Breast epithelium (tissue), 4 donors: Measurements from ENCODE around the gene PSORS1C1. TPM values are rescaled to one million over a fixed set of nuclear protein-coding genes. Genes with fewer than 3 reads are reported as not detected.
"Not testable (repeated sequence)": the region's sequence is repeated elsewhere in the genome, so short reads cannot be mapped to it uniquely, and the experiment has no call there.

Experiments used
- DNase-seq, 2 donors: peaks; one replicate each; pipeline ENCODE4 v3.0.0-alpha.2; 2019; ENCODE audit warnings: low spot score in 2 of 2
- H3K27ac ChIP-seq, 2 donors: fragments of 200-600 bp; sonication (generic) in 1 of 2; one replicate each; pipeline ENCODE4 v1.5.1; 2016 to 2019; ENCODE audit warnings: mild to moderate bottlenecking in 1 of 2
- H3K27me3 ChIP-seq, 2 donors: fragments of 200-600 bp; sonication (generic) in 1 of 2; one replicate each; pipeline versions ENCODE4 v1.5.1 to v1.6.0; 2017 to 2019; ENCODE audit warnings: control low read depth in 1 of 2, mild to moderate bottlenecking in 1 of 2
- H3K36me3 ChIP-seq: fragments of 200-600 bp; one replicate; pipeline ENCODE4 v1.5.1; 2019
- H3K4me1 ChIP-seq, 2 donors: fragments of 200-600 bp; sonication (generic); one replicate each; pipeline ENCODE4 v1.5.1; 2016 to 2019; ENCODE audit warnings: control low read depth in 1 of 2
- H3K4me3 ChIP-seq, 3 donors: fragments of 200-600 bp; sonication (generic); 1 replicate in 2 of 3; 2 replicates in 1 of 3; pipeline ENCODE4 v1.5.1; 2016 to 2019; ENCODE audit warnings: mild to moderate bottlenecking in 3 of 3, moderate library complexity in 2 of 3
- H3K9me3 ChIP-seq, 2 donors: fragments of 200-600 bp; sonication (generic) in 1 of 2; one replicate each; pipeline ENCODE4 v1.5.1; 2016 to 2019; ENCODE audit warnings: control low read depth in 1 of 2
- POLR2A ChIP-seq: fragments of 450-650 bp; IDR thresholded peaks from one replicate; pipeline ENCODE4 v1.6.1; 2016; ENCODE audit warnings: antibody characterized with exemption, mild to moderate bottlenecking, moderate library complexity
- POLR2AphosphoS5 ChIP-seq, 3 donors: sonication (generic); formaldehyde crosslinking; IDR thresholded peaks; one replicate each; pipeline ENCODE4 v1.6.1; 2017; ENCODE audit warnings: antibody characterized with exemption in 3 of 3
- intact Hi-C: fragments of 100-400 bp; cut with DNase I; formaldehyde crosslinking; loops from one replicate; pipeline ENCODE4 v1.15.1; 2023; ENCODE audit warnings: low total_unique reads
- total RNA-seq, 3 donors: library from RNA; depleted of rRNA; stranded (reverse); fragments of >200 nt; gene quantifications; one replicate each; pipeline ENCODE4 v1.1.0, GENCODE V29; 2016
- TF ChIP-seq, protein P1 (sequence below), 3 donors: fragments of 450-650 bp; IDR thresholded peaks; one replicate each; pipeline ENCODE4 v1.5.1; 2016 to 2017; ENCODE audit warnings: antibody characterized with exemption in 3 of 3, mild to moderate bottlenecking in 3 of 3, moderate library complexity in 3 of 3

PSORS1C1 gene, protein sequence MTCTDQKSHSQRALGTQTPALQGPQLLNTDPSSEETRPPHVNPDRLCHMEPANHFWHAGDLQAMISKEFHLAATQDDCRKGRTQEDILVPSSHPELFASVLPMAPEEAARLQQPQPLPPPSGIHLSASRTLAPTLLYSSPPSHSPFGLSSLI
- 1 to 10 TPM in 2 of 3 donors, under 1 TPM in 1; 0.48 to 2.0 (median 1.9) TPM for total RNA-seq

DNA sequence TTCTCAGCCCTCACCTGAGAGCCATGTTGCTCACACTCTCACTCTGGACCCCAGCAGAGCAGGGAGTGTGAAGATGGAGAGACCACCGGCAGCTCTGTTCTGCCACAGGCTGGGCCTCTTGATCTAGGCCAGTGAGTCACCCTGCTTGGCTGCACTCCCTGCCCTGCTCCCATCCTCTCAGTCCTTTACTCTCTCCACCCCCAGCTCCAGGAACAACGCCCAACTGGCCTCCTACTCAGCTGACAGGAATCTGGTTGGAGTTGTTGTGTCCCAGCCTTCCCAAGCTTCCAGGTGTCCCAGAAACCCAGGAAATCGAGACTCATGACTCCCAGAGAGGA is at the start of gene PSORS1C1:
PSORS1C1 (plus strand) TSS at position 260 of the 338 bp plus-strand sequence. CDS start 14,833 bp downstream, outside the sequence.
- Histone ChIP-seq H3K27ac (peak within 1 kb of the TSS; percentile 91 to 96), H3K36me3 (no peaks in the 10 kb centered on the region), H3K9me3 (no peaks in the 10 kb centered on the region), H3K4me3 (peak within 1 kb of the TSS; percentile 10 to 61 (median 27)), H3K27me3 (no peaks in the 10 kb centered on the region), H3K4me1 (peaks cover 7 to 15% of the 10 kb centered on the region in 2 donors)
- TF ChIP-seq POLR2AphosphoS5 (IDR thresholded peaks at IDR 0.05) = peak in 2 of 3 donors; percentile 26 to 48
- TF ChIP-seq, protein P1, sequence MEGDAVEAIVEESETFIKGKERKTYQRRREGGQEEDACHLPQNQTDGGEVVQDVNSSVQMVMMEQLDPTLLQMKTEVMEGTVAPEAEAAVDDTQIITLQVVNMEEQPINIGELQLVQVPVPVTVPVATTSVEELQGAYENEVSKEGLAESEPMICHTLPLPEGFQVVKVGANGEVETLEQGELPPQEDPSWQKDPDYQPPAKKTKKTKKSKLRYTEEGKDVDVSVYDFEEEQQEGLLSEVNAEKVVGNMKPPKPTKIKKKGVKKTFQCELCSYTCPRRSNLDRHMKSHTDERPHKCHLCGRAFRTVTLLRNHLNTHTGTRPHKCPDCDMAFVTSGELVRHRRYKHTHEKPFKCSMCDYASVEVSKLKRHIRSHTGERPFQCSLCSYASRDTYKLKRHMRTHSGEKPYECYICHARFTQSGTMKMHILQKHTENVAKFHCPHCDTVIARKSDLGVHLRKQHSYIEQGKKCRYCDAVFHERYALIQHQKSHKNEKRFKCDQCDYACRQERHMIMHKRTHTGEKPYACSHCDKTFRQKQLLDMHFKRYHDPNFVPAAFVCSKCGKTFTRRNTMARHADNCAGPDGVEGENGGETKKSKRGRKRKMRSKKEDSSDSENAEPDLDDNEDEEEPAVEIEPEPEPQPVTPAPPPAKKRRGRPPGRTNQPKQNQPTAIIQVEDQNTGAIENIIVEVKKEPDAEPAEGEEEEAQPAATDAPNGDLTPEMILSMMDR (IDR thresholded peaks at IDR 0.05) = no peak
- peak; percentile 81 to 90 for DNase-seq
- intact Hi-C loops = no loop called here

DNA sequence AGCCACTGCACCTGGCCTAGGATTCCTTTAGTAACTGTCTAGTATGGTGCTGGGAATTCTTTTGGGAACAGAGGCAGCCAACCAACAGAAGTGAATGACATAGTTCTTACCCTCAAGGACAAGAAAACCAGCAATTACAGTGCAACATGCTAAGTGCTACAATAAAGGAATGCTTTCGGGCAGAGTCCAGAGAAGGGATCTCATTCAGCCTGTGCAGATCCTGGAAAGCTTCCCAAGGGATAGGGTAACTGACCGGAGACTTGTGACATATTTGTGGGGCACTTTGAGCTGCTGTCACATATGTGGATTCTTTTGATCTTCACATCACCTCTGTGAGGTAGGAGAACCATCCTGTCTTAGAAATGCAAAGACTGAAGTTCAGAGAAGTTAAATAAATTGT is 49.0 kb upstream of the PSORS1C1 start:
- no peaks in the 10 kb centered on the region for H3K27me3 ChIP-seq
- no peaks in the 10 kb centered on the region for H3K9me3 ChIP-seq
- no peak overlapping the region for H3K4me3 ChIP-seq
- intact Hi-C loops = no loop called here
- no peak for TF ChIP-seq POLR2A
- TF ChIP-seq, protein P1 (IDR thresholded peaks at IDR 0.05) = no peak
- TF ChIP-seq POLR2AphosphoS5 (IDR thresholded peaks at IDR 0.05) = no peak
- H3K4me1 ChIP-seq = no peaks in the 10 kb centered on the region
- H3K27ac ChIP-seq = no peak overlapping the region
- no peak for DNase-seq
- H3K36me3 ChIP-seq = no peaks in the 10 kb centered on the region

DNA sequence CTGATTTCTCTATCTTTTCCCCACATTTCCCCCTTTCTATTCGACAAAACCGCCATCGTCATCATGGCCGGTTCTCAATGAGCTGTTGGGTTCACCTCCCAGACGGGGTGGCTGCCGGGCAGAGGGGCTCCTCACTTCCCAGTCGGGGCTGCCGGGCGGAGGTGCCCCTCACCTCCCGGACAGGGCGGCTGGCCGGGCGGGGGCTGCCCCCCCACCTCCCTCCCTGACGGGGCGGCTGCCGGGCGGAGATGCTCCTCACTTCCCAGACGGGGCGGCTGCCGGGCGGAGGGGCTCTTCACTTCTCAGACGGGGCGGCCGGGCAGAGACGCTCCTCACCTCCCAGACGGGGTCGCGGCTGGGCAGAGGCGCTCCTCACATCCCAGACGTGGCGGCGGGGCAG is 47.6 kb upstream of the PSORS1C1 start:
- intact Hi-C loops, H3K27me3 ChIP-seq: not testable (repeated sequence)

DNA sequence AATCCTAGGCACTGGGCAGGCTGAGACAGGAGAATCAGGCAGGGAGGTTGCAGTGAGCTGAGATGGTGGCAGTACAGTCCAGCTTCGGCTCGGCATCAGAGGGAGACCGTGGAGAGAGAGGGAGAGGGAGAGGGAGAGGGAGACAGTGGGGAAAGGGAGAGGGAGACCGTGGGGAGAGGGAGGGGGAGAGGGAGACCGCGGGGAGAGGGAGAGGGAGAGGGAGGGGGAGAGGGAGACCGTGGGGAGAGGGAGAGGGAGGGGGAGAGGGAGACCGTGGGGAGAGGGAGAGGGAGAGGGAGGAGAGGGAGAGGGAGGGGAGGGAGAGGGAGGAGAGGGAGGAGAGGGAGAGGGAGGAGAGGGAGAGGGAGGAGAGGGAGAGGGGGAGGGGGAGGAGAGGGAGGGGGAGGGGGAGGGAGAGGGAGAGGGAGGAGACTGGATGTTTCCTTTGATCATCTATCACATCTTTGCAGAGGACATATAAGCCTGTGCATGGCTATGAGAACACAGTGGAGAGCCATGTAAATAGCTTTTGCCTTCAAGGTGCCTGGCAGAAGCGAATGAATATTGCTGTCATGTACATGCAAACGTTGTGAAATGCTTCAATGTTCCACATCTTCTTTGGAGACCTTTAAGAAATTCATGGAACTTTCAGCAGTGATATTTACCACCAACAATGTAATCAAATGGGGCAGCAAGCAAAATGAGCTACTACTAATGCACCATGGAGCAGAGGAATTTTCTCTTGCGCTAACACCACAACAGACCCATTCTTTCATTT is 46.5 kb upstream of the PSORS1C1 start:
- intact Hi-C loops, H3K27ac ChIP-seq, H3K4me1 ChIP-seq, H3K9me3 ChIP-seq, H3K36me3 ChIP-seq, H3K4me3 ChIP-seq, H3K27me3 ChIP-seq, DNase-seq: not testable (repeated sequence)

More for the DNA sequence above, 47.6 kb upstream of the PSORS1C1 start:
- DNase-seq, H3K4me1 ChIP-seq, H3K9me3 ChIP-seq, H3K4me3 ChIP-seq, H3K36me3 ChIP-seq, H3K27ac ChIP-seq: not testable (repeated sequence)

DNA sequence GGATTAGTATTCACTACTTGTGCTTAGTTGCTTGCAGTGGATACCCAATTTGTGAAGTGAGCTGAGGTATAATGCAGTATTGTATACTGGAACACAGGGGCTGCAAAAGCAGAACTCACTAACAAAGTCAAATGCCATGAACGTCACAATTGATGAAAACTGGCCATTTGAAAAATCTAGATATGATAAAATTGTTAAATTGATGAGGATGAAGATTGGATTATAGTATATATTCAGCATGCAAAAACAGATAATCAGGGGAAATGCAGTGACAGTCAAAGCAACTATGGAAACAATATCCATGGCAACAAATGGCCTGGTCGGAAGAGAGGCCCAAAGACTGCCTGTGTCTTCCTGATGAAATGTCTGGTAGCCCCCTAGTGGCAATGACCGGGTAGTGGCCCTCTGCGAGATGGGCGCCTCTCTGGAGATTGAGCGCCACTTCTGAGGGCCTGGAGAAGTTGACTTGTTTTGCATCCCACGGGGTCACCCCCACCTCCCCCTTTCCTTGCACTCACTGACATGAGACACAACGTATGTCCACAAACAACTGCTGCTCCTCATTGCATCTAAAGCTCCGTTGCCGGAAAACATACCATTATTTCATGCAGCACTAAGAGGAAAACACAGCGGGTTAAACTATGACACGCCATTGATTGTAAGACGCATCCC is 45.8 kb upstream of the PSORS1C1 start:
- Histone ChIP-seq H3K4me3 (no peak overlapping the region), H3K4me1 (no peaks in the 10 kb centered on the region), H3K36me3 (no peaks in the 10 kb centered on the region), H3K9me3 (no peaks in the 10 kb centered on the region), H3K27ac (no peak overlapping the region), H3K27me3 (no peaks in the 10 kb centered on the region)
- TF ChIP-seq POLR2AphosphoS5 (IDR thresholded peaks at IDR 0.05) = no peak
- TF ChIP-seq, protein P1 (IDR thresholded peaks at IDR 0.05) = peak; percentile 60 to 88 (median 67)
- no peak for TF ChIP-seq POLR2A
- peak; percentile 33 to 70 for DNase-seq
- intact Hi-C loops = no loop called here

DNA sequence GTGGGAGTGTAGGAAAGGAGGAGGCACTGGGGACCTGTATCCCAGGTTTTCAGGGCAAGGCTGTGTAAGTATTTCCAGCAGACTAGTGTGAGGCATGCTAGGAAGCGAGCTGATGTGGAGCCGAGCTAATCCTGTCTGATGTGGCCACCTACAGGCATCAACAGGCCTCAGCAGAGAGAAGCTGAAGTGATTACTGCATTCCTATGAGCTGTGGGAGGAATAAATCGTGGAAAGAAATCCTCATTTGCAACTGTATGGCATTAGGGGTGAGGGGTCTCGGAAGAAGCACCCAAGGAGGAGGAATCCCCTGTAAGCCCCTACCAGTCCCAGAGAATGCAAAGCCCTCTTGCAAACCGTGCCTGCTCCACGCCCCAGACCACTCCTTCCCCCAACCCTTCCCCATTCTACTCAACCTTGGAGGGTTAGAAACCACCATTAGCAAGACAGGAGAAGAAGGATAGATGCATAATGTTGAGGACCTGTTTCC is 43.8 kb upstream of the PSORS1C1 start:
- Histone ChIP-seq H3K27me3 (no peaks in the 10 kb centered on the region), H3K27ac (no peak overlapping the region), H3K36me3 (no peaks in the 10 kb centered on the region), H3K4me1 (no peaks in the 10 kb centered on the region), H3K9me3 (no peaks in the 10 kb centered on the region), H3K4me3 (no peak overlapping the region)
- TF ChIP-seq POLR2A = no peak
- TF ChIP-seq, protein P1 (IDR thresholded peaks at IDR 0.05) = peak in 2 of 3 donors; percentile 38 to 61
- peak in 1 of 2 donors; percentile 53 for DNase-seq
- intact Hi-C loops = loop anchor here (10.0 kb wide), 1 partner anchor 156 kb away; the partner anchor contains the start of gene VARS2
